Urothelium cell line (cell line): Measurements from ENCODE around the gene ABCF1.

Experiments used
- DNase-seq: peaks from one replicate; pipeline ENCODE4 v3.0.0; 2011; ENCODE audit warnings: low spot score, mixed read lengths
- FAIRE-seq: peaks from 2 replicates; lab custom pipeline; 2011; peaks lifted over from hg19 to GRCh38; lab: Jason Lieb, UNC

Gene ABCF1

GRCh38 chr6:30618270-30618797 is 47.1 kb downstream of the ABCF1 start:
- FAIRE-seq (no peak), DNase-seq (no peak)

GRCh38 chr6:30619561-30619960 is 48.3 kb downstream of the ABCF1 start:
- DNase-seq (no peak), FAIRE-seq (no peak)

GRCh38 chr6:30625511-30625910 is 54.3 kb downstream of the ABCF1 start:
- no peak for FAIRE-seq
- no peak for DNase-seq

GRCh38 chr6:30626484-30627366 is 55.5 kb downstream of the ABCF1 start, which contains the start of gene ATAT1:
TSS of gene ATAT1 (plus strand) at chr6:30626874.
- FAIRE-seq = peak; percentile 20
- DNase-seq = peak; percentile 89

GRCh38 chr6:30635834-30636233 is 64.6 kb downstream of the ABCF1 start:
- no peak for FAIRE-seq
- DNase-seq = no peak

GRCh38 chr6:30640481-30640880 is 69.2 kb downstream of the ABCF1 start:
- FAIRE-seq (no peak), DNase-seq (no peak)

- DNase-seq = no peak
- FAIRE-seq = no peak
Observed at GRCh38 chr6:30641048-30641447, 69.8 kb downstream of the ABCF1 start.
